NCI-H2171 treated with DMSO at 0.1 percent for 48 hours (cell line): ENCODE measurements around the gene SMPDL3A.

Source experiments
- DNase-seq: peaks from one replicate; lab custom pipeline; 2025; lab: John Stamatoyannopoulos, UW

The SMPDL3A gene

GRCh38 chr6:122804962-122805485 is 16.0 kb downstream of the SMPDL3A start:
- no peak for DNase-seq

- no peak for DNase-seq
Measured at GRCh38 chr6:122806291-122806690, 17.2 kb downstream of the SMPDL3A start.

GRCh38 chr6:122808121-122808885 is 19.2 kb downstream of the SMPDL3A start:
- DNase-seq, result no peak

- no peak for DNase-seq
Measured at GRCh38 chr6:122809001-122809400, 19.9 kb downstream of the SMPDL3A start.

DNA sequence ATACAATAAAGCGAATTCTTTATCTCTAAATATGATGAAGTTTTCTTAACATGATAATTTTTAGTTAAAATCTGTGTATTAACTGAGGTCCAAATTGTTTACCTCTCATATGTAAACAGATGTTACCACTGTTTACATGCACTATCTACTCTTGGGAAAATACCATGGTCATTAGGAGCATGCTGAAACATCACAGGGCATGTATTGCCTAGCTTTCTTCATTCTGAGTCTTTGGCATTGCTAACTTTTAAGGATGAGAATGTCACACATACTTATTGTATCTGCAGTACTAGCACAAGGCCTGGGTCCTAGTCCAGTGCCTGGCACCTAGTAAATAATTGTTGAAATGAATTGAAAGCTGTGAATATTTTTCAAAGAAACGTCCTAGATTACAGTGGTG is 20.6 kb downstream of the SMPDL3A start:
- DNase-seq, result no peak

GRCh38 chr6:122810189-122810588 is 21.1 kb downstream of the SMPDL3A start:
- DNase-seq, result no peak

- DNase-seq, result no peak
Measured at GRCh38 chr6:122817358-122817757, 28.3 kb downstream of the SMPDL3A start.

DNA sequence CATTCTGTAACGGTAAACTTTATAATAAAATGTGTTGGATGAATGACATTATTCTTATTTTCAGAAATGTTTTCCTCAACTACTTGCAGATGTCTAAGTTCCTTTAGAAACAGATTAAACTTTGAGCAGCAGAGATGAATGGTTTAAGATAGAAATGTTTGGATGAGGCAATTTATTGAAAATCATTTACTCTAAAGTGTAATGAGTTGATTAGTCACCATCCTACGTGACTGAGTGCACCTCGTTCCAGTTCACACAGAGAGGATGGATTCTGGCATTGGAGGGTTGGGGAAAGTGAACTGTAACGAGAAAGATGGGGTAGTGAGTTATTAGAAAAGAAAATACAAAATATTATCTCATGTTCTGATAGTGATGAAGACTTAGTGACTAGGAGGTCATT is 28.7 kb downstream of the SMPDL3A start:
- DNase-seq, result no peak

GRCh38 chr6:122818866-122819265 is 29.8 kb downstream of the SMPDL3A start:
- DNase-seq, result no peak

- no peak for DNase-seq
Measured at GRCh38 chr6:122821095-122821494, 32.0 kb downstream of the SMPDL3A start.

DNA sequence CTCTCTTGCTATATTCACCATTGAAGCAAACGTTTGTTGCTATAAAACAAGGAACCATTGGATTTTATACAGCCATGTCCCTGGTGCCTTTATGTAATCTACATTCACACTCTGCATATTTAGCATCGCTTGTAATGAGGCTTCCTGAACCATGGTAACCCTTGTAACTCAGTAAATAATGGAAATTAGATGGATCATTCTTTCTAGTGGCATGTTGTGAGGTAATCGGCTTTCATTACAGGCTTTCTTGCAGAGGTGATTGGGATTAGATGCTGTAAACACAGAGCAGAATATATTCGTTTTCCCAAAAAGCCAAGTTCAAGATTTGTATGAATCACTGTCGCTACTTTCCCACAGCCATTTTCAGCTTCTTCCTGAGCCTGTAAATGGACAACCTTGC is 36.1 kb downstream of the SMPDL3A start:
- DNase-seq, result no peak

DNA sequence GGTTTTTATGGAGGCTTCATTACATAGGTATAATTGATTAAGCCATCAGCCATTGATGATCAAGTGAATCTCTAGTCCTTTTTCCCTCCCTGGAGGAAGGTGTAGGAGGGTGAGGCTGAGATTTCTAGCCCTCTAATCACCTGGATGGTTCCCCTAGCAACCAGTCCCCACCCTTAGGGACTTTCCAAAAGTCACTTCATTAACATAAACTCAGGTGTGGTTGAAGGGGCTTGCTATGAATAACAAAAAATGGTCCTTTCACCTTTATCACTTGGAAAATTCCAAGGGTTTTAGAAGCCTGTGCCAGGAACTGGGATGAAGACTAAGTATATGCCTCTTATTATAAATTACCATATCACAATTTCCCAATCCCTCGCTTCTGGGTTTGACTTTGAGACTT is 40.4 kb downstream of the SMPDL3A start:
- DNase-seq, result no peak

DNA sequence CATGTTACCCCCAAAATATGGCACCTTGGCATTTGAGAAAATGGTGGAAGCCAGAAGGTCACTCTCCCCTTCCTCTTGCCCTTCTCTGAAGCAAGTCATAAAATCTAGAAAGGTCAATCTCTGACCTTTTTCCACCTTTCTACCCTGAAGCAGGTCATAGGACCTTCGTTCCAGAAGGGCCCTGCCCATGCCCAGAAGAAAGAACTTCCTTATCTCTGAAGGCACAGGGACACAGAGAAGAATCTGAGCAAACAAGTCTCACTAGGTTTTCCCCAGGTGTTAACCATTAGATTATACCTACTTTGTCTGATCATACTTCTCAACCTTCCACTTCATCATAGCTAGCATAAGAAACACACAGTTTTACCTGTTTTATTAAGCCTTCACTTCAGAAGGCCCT is 42.5 kb downstream of the SMPDL3A start:
- no peak for DNase-seq

GRCh38 chr6:122832459-122832858 is 43.4 kb downstream of the SMPDL3A start:
- DNase-seq, result no peak

- DNase-seq, result peak; percentile 26
Measured at GRCh38 chr6:122833021-122833491, 44.0 kb downstream of the SMPDL3A start.

DNA sequence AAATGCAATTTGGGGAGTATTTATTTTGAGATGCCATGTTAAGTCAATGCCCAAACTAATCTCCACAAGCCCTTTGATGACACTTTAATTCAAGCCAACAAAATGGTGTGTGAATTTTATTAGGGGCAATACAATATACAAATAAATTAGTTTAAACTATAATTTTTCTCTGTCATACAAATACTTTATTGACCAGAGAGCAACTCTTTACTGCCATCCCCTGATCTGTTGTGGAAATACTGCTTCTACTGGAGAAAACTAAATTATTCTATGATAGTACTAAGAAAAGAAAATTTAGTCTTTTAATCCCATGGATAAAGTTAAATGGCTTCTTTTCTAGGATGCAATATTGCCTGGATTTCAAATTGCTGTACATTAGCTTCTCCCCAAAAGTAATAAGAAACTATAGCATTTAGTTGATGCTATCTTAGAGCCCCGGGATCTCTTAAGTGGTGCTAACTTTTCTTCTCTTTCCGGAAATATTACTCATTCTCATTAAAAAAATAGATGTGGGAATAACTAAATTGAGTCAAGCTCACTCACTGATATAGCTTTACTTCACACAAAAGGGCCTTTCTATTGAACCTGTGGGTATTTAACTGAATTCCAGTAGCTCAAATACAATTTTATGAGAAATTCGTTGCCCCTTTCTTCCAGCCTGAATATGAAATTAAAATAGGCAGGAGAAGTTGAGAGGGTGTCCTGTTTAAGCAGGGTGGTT is 49.2 kb downstream of the SMPDL3A start:
- peak; percentile 18 for DNase-seq

DNA sequence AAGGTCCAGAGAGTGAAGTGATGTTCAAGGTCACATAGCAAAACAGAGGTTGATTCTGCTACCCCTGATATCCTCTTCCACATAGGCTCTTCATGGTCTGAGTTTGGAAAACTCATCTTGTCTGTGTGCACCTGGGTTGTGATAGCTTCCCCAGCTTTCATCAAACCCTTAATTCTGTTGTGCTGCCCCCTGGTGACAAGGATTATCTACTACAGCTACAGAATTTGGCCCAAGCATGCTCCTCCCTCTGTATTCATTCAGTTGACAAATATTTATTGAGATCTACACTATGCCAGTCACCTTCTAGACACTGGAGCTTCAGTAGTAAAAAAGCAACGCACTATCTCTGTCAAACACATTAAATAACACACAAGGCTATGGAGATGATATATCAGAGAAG is 50.4 kb downstream of the SMPDL3A start:
- DNase-seq, result peak; percentile 61

- DNase-seq, result no peak
Measured at GRCh38 chr6:122839906-122840305, 50.8 kb downstream of the SMPDL3A start.

- DNase-seq, result no peak
Measured at GRCh38 chr6:122845464-122845863, 56.4 kb downstream of the SMPDL3A start.

DNA sequence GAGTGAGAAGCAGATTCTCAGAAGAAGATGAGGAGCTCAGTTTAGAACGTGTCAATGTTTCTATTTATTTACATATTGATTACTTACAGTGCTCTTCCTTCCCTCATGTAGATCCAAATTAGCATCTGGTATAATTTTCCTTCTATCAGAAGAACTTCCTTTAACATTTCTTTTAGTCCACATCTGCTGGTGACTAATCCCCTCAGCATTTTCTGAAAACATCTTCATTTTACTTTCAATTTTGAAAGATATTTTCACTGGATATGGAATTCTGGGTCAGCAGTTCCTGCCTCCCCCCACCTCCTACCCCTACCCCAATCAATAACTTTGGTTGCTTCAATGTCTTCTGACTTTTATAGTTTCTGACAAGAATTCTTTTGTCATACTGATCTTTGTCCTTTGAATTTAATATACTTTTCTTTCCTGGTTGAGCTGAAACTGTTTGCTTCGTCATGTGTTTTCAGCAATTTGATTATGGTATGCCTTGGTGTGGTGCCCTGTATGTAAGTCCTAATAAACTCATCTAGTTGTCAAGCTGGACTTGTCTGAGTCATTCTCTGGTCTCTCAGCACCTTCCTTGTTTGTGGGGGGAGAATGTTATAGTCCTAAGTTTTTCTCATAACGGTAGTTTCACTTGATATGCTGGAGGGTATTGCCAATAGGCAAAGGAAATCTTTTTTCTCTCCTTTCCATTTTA is 57.0 kb downstream of the SMPDL3A start:
- DNase-seq, result no peak

DNA sequence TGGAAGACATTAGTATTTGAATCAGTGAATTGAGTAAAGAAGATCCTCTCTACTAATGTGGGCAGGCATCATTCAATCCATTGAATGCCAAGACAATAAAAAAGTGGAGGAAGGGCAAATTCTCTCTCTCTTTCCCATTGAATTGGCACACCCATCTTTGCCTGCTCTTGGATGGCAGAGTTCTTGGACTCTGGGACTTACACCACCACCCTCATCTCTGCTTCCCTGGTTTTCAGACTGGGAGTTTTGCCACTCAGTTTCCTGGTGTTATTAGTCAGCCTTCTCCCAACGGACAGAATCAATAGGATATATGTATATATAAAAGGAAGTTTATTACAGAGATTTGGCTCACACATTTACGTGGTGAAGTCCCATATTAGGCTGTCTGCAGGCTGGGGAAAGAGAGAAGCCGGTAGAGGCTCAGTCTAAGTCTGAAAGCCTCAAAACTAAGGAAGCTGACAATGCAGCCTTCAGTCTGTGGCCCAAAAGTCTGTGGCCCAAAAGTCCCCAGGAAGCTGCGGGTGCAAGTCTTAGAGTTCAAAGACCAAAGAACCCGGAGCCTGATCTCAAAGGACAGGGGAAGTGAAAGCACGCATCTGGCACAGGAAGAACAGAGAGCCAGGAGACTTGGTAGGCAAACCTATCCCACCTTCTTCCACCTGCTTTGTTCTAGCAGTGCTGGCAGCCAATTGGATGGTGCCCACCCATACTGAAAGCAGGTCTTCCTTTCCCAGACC is 64.4 kb downstream of the SMPDL3A start:
- no peak for DNase-seq
